ENCODE data around the gene KY. TPM values are rescaled to one million over a fixed set of nuclear protein-coding genes. Genes with fewer than 3 reads are reported as not detected.

The KY gene
- total and polyA plus RNA-seq, 7 experiments from 2014 or later: not detected

GRCh38 chr3:134640872-134641470 lies 9.9 kb downstream of the KY start:
- H3K4me1 ChIP-seq (ENCODE audit: control insufficient read depth in 2 of 2, insufficient read depth in 2 of 2, low read length in 2 of 2): no peaks in the 10 kb centered on the region
- POLR2A ChIA-PET: no interaction called here
- CTCF ChIA-PET: no interaction called here
- H3K4me3 ChIP-seq (ENCODE audit: low read length): no peak overlapping the region
- intact Hi-C loops (cut with micrococcal nuclease): loop anchor here in 1 of 2 donors (2.0 kb wide), 1 partner anchor 40 kb away; no protein-coding TSS in a partner anchor
- H3K36me3 Mint-ChIP-seq: no peaks in the 10 kb centered on the region
- no peak overlapping the region for H3K4me3 Mint-ChIP-seq
- DNase-seq (no peak), ATAC-seq (peak; percentile 38)
- peaks cover 0 to 2% (median 0%) of the 10 kb centered on the region in 11 donors for H3K9me3 Mint-ChIP-seq
- no peaks in the 10 kb centered on the region for H3K27me3 ChIP-seq (ENCODE audit: control insufficient read depth in 2 of 2, insufficient read depth in 2 of 2, low read length in 2 of 2)
- H3K36me3 ChIP-seq (ENCODE audit: control insufficient read depth in 2 of 3, insufficient read depth in 3 of 3, low read length in 3 of 3): no peaks in the 10 kb centered on the region
- no peak overlapping the region for H3K27ac Mint-ChIP-seq
- no peaks in the 10 kb centered on the region for H3K9me3 ChIP-seq (ENCODE audit: control insufficient read depth in 2 of 3, low read length in 3 of 3)
- peaks cover 0 to 11% (median 0%) of the 10 kb centered on the region in 5 donors for H3K27me3 Mint-ChIP-seq
- peaks cover 0 to 4% (median 0%) of the 10 kb centered on the region in 7 donors for H3K4me1 Mint-ChIP-seq
- H3K27ac ChIP-seq (ENCODE audit: low read depth, low read length): no peak overlapping the region

- Mint-ChIP-seq H3K27ac (no peak overlapping the region), H3K9me3 (peaks cover 0 to 2% (median 0%) of the 10 kb centered on the region in 11 donors), H3K4me1 (peaks cover 0 to 4% (median 0%) of the 10 kb centered on the region in 7 donors), H3K27me3 (peaks cover 0 to 11% (median 0%) of the 10 kb centered on the region in 5 donors), H3K4me3 (no peak overlapping the region), H3K36me3 (no peaks in the 10 kb centered on the region)
- no peaks in the 10 kb centered on the region for H3K9me3 ChIP-seq (ENCODE audit: control insufficient read depth in 2 of 3, low read length in 3 of 3)
- H3K36me3 ChIP-seq (ENCODE audit: control insufficient read depth in 2 of 3, insufficient read depth in 3 of 3, low read length in 3 of 3): no peaks in the 10 kb centered on the region
- ChIA-PET POLR2A (no interaction called here), CTCF (no interaction called here)
- ATAC-seq (no peak), DNase-seq (no peak)
- no peaks in the 10 kb centered on the region for H3K4me1 ChIP-seq (ENCODE audit: control insufficient read depth in 2 of 2, insufficient read depth in 2 of 2, low read length in 2 of 2)
- H3K27ac ChIP-seq (ENCODE audit: low read depth, low read length): no peak overlapping the region
- H3K27me3 ChIP-seq (ENCODE audit: control insufficient read depth in 2 of 2, insufficient read depth in 2 of 2, low read length in 2 of 2): no peaks in the 10 kb centered on the region
- intact Hi-C loops (cut with micrococcal nuclease): loop anchor here in 1 of 2 donors (2.0 kb wide), 1 partner anchor 40 kb away; no protein-coding TSS in a partner anchor
- H3K4me3 ChIP-seq (ENCODE audit: low read length): no peak overlapping the region
Measured at GRCh38 chr3:134640378-134640777, 10.4 kb downstream of the KY start.

DNA sequence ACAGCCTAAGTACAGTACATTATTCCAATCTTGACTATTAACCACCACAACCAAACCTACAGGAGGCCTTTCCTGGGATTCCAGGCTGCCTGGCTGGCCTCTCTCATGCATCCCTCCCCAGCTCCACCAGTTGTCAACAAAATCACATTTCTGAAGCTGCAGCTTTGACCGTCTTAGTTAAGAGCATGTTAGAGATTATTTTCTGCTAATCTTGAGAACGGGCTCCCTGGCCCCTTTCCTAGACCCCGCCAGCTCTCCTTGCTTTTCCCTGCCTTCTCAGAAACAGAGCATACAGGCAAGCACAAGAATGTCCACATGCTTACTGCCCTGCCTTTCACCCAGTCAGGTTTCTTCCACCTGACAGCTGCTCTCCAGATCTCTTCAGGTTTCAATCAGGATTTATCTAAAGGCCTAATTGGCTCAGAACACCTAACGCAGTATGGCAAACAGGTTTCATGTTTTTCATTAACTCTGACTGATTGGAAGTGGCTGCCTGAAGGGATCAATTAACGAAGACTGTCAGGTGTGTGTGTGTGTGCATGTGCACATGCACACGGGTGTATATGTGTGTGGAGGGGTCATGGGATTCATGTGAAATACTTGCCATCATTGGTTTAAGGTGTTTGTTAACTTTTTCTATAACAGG lies 12.3 kb downstream of the KY start:
- no peak overlapping the region for H3K27ac Mint-ChIP-seq

GRCh38 chr3:134636406-134636805 lies 14.4 kb downstream of the KY start:
- CTCF ChIA-PET: no interaction called here
- Histone ChIP-seq H3K4me3 (ENCODE audit: low read length) (no peak overlapping the region), H3K27ac (ENCODE audit: low read depth, low read length) (no peak overlapping the region), H3K27me3 (ENCODE audit: control insufficient read depth in 2 of 2, insufficient read depth in 2 of 2, low read length in 2 of 2) (no peaks in the 10 kb centered on the region), H3K9me3 (ENCODE audit: control insufficient read depth in 2 of 3, low read length in 3 of 3) (no peaks in the 10 kb centered on the region), H3K4me1 (ENCODE audit: control insufficient read depth in 2 of 2, insufficient read depth in 2 of 2, low read length in 2 of 2) (no peaks in the 10 kb centered on the region), H3K36me3 (ENCODE audit: control insufficient read depth in 2 of 3, insufficient read depth in 3 of 3, low read length in 3 of 3) (no peaks in the 10 kb centered on the region)
- Mint-ChIP-seq H3K9me3 (peaks cover 0 to 21% (median 4%) of the 10 kb centered on the region in 11 donors), H3K27ac (no peak overlapping the region), H3K4me3 (no peak overlapping the region), H3K36me3 (no peaks in the 10 kb centered on the region), H3K27me3 (peaks cover 0 to 24% (median 16%) of the 10 kb centered on the region in 5 donors), H3K4me1 (peaks cover 0 to 4% (median 0%) of the 10 kb centered on the region in 7 donors)
- DNase-seq (no peak), ATAC-seq (no peak)
- POLR2A ChIA-PET: no interaction called here
- intact Hi-C loops (cut with micrococcal nuclease): no loop called here

More for the DNA sequence above, 12.3 kb downstream of the KY start:
- intact Hi-C loops (cut with micrococcal nuclease): no loop called here
- Histone ChIP-seq H3K27ac (ENCODE audit: low read depth, low read length) (no peak overlapping the region), H3K4me1 (ENCODE audit: control insufficient read depth in 2 of 2, insufficient read depth in 2 of 2, low read length in 2 of 2) (no peaks in the 10 kb centered on the region), H3K4me3 (ENCODE audit: low read length) (no peak overlapping the region), H3K27me3 (ENCODE audit: control insufficient read depth in 2 of 2, insufficient read depth in 2 of 2, low read length in 2 of 2) (no peaks in the 10 kb centered on the region), H3K9me3 (ENCODE audit: control insufficient read depth in 2 of 3, low read length in 3 of 3) (no peaks in the 10 kb centered on the region), H3K36me3 (ENCODE audit: control insufficient read depth in 2 of 3, insufficient read depth in 3 of 3, low read length in 3 of 3) (no peaks in the 10 kb centered on the region)
- ATAC-seq (no peak), DNase-seq (no peak)
- CTCF ChIA-PET: no interaction called here
- POLR2A ChIA-PET: no interaction called here
- peaks cover 0 to 4% (median 0%) of the 10 kb centered on the region in 7 donors for H3K4me1 Mint-ChIP-seq
- H3K9me3 Mint-ChIP-seq: peaks cover 0 to 7% (median 0%) of the 10 kb centered on the region in 11 donors
- peaks cover 0 to 11% (median 4%) of the 10 kb centered on the region in 5 donors for H3K27me3 Mint-ChIP-seq
- no peaks in the 10 kb centered on the region for H3K36me3 Mint-ChIP-seq
- no peak overlapping the region for H3K4me3 Mint-ChIP-seq

GRCh38 chr3:134630506-134630905 lies 20.3 kb downstream of the KY start:
- peaks cover 0 to 3% (median 0%) of the 10 kb centered on the region in 7 donors for H3K4me1 Mint-ChIP-seq

DNA sequence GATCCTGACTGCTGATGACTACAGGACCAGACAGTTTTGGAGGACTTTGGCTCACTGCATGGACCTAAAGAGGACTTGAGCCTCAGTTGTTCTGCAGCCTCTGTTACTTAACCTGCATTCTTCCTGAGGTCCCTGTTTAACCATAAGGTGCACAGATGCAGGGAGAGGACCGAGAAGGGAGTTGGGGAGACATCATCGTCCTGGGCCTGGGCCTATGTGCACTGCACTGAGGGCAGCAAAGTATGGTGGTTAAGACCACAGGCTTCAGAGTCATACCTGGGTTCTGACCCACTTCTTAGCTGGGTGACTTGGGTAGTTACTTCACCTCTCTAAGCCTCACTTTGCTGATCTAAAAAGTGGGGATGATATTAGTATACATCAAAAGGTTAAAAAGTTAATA lies 21.9 kb downstream of the KY start:
- no peak overlapping the region for H3K4me3 ChIP-seq (ENCODE audit: low read length)
- ATAC-seq (no peak), DNase-seq (no peak)
- Mint-ChIP-seq H3K27ac (no peak overlapping the region), H3K27me3 (peaks cover 7 to 26% (median 12%) of the 10 kb centered on the region in 5 donors), H3K4me3 (no peak overlapping the region), H3K36me3 (peaks cover 0 to 10% (median 0%) of the 10 kb centered on the region in 5 donors), H3K9me3 (peaks cover 8 to 32% (median 15%) of the 10 kb centered on the region in 11 donors), H3K4me1 (peaks cover 0 to 3% (median 0%) of the 10 kb centered on the region in 7 donors)
- POLR2A ChIA-PET: no interaction called here
- H3K27ac ChIP-seq (ENCODE audit: low read depth, low read length): no peak overlapping the region
- peaks cover 0 to 13% (median 5%) of the 10 kb centered on the region in 3 experiments for H3K9me3 ChIP-seq (ENCODE audit: control insufficient read depth in 2 of 3, low read length in 3 of 3)
- H3K36me3 ChIP-seq (ENCODE audit: control insufficient read depth in 2 of 3, insufficient read depth in 3 of 3, low read length in 3 of 3): no peaks in the 10 kb centered on the region
- H3K27me3 ChIP-seq (ENCODE audit: control insufficient read depth in 2 of 2, insufficient read depth in 2 of 2, low read length in 2 of 2): no peaks in the 10 kb centered on the region
- intact Hi-C loops (cut with micrococcal nuclease): no loop called here
- no peaks in the 10 kb centered on the region for H3K4me1 ChIP-seq (ENCODE audit: control insufficient read depth in 2 of 2, insufficient read depth in 2 of 2, low read length in 2 of 2)
- CTCF ChIA-PET: no interaction called here

More at GRCh38 chr3:134630506-134630905, 20.3 kb downstream of the KY start:
- ChIA-PET CTCF (no interaction called here), POLR2A (no interaction called here)
- Histone ChIP-seq H3K9me3 (ENCODE audit: control insufficient read depth in 2 of 3, low read length in 3 of 3) (peaks cover 0 to 13% (median 5%) of the 10 kb centered on the region in 3 experiments), H3K27me3 (ENCODE audit: control insufficient read depth in 2 of 2, insufficient read depth in 2 of 2, low read length in 2 of 2) (no peaks in the 10 kb centered on the region), H3K4me1 (ENCODE audit: control insufficient read depth in 2 of 2, insufficient read depth in 2 of 2, low read length in 2 of 2) (no peaks in the 10 kb centered on the region), H3K27ac (ENCODE audit: low read depth, low read length) (no peak overlapping the region), H3K36me3 (ENCODE audit: control insufficient read depth in 2 of 3, insufficient read depth in 3 of 3, low read length in 3 of 3) (no peaks in the 10 kb centered on the region), H3K4me3 (ENCODE audit: low read length) (no peak overlapping the region)
- peaks cover 8 to 33% (median 16%) of the 10 kb centered on the region in 11 donors for H3K9me3 Mint-ChIP-seq
- H3K4me3 Mint-ChIP-seq: no peak overlapping the region
- no peak for DNase-seq
- intact Hi-C loops (cut with micrococcal nuclease): no loop called here
- no peak overlapping the region for H3K27ac Mint-ChIP-seq
- no peak for ATAC-seq
- H3K27me3 Mint-ChIP-seq: peaks cover 8 to 31% (median 12%) of the 10 kb centered on the region in 5 donors
- H3K36me3 Mint-ChIP-seq: peaks cover 0 to 10% (median 0%) of the 10 kb centered on the region in 5 donors
